ENCODE measurements around the gene ZFYVE9. TPM values are rescaled to one million over a fixed set of nuclear protein-coding genes. Genes with fewer than 3 reads are reported as not detected.

The ZFYVE9 gene
- total and polyA plus RNA-seq, 2 of the 8 experiments (the other 6 are each of a cell fraction or from before 2014, with no cell fraction given) = 5.8 to 26.5 TPM

- TF ChIP-seq SAP30 (IDR thresholded peaks at IDR 0.05; ENCODE audit: insufficient read depth, insufficient replicate concordance, low read length) (no peak), SIN3A (conservative IDR thresholded peaks at IDR 0.05 in 1 of 2, IDR thresholded peaks at IDR 0.05 in 1 of 2; ENCODE audit: low read depth in 1 of 2, low read length in 2 of 2) (no peak), POLR2AphosphoS5 (IDR thresholded peaks at IDR 0.05; ENCODE audit: low read depth, low read length) (no peak), POLR2A (IDR thresholded peaks at IDR 0.05; ENCODE audit: control extremely low read depth in 1 of 2, low read depth in 2 of 2, low read length in 2 of 2) (no peak), CHD1 (IDR thresholded peaks at IDR 0.05; ENCODE audit: low read depth, low read length) (no peak), RBBP5 (IDR thresholded peaks at IDR 0.05; ENCODE audit: borderline replicate concordance, low read depth, low read length) (no peak)
These were observed 93.8 kb downstream of the ZFYVE9 start (continued) for GRCh38 chr1:52235646-52236045.

Data from H1 (cell line).